ENCODE data around the gene E2F1. TPM values are rescaled to one million over a fixed set of nuclear protein-coding genes. Genes with fewer than 3 reads are reported as not detected.
A peak's percentile ranks its signal among the peaks of the same experiment; 100 is the strongest.

Gene E2F1
- total and polyA plus RNA-seq, 2 experiments from 2014 or later, result 12.1 to 42.6 TPM

GRCh38 chr20:33676121-33676520, 10.1 kb downstream of the E2F1 start:
- Histone ChIP-seq H3K4me3 (no peak overlapping the region), H4K20me1 (replicated peaks; ENCODE audit: insufficient read depth) (peaks cover 6% of the 10 kb centered on the region; the same call in 1 of the 2 replicates), H3K79me2 (replicated peaks; ENCODE audit: insufficient read depth) (peaks cover 3% of the 10 kb centered on the region), H3K4me2 (no peak overlapping the region), H2AFZ (no peak overlapping the region), H3K4me1 (ENCODE audit: insufficient read depth) (peaks cover 19% of the 10 kb centered on the region), H3K36me3 (ENCODE audit: insufficient read depth) (peaks cover 4% of the 10 kb centered on the region), H3F3A (replicated peaks; ENCODE audit: low read depth) (peaks cover 15% of the 10 kb centered on the region; the same call in 1 of the 2 replicates), H3K9me2 (ENCODE audit: insufficient read depth) (no peaks in the 10 kb centered on the region), H3K27ac (ENCODE audit: low read depth) (no peak overlapping the region), H3K27me3 (ENCODE audit: insufficient read depth) (no peaks in the 10 kb centered on the region)
- H3K4me1 Mint-ChIP-seq, result peaks cover 33% of the 10 kb centered on the region
- H3K9me3 Mint-ChIP-seq, result no peaks in the 10 kb centered on the region; the same call in 2 of the 3 replicates
- TF ChIP-seq REST (IDR thresholded peaks at IDR 0.05; ENCODE audit: unreplicated experiment) (no peak), ZNF331 (CRISPR knock-in tag; IDR thresholded peaks at IDR 0.05; ENCODE audit: low read depth) (no peak), JUNB (IDR thresholded peaks at IDR 0.05; ENCODE audit: unreplicated experiment) (no peak), NANOG (IDR thresholded peaks at IDR 0.05; ENCODE audit: borderline replicate concordance) (no peak), EZH2phosphoT487 (IDR thresholded peaks at IDR 0.05; ENCODE audit: unreplicated experiment) (no peak), ZNF114 (CRISPR knock-in tag; IDR thresholded peaks at IDR 0.05) (no peak), ZNF462 (CRISPR knock-in tag; IDR thresholded peaks at IDR 0.05) (no peak), ETS1 (IDR thresholded peaks at IDR 0.05) (no peak), CTCF (conservative IDR thresholded peaks at IDR 0.05; ENCODE audit: low read depth in 2 of 2) (no peak), EZH2 (IDR thresholded peaks at IDR 0.05; ENCODE audit: low read depth, unreplicated experiment) (no peak), STAT1 (IDR thresholded peaks at IDR 0.05; ENCODE audit: unreplicated experiment) (no peak), POLR2AphosphoS5 (IDR thresholded peaks at IDR 0.05; ENCODE audit: low read depth) (no peak), CREB1 (CRISPR knock-in tag; IDR thresholded peaks at IDR 0.05; ENCODE audit: low read depth) (no peak)
- peak overlapping the region; percentile 39; the same call in 1 of the 3 replicates for H3K4me3 Mint-ChIP-seq
- DNase-seq (ENCODE audit: low spot score), result no peak
- H3K27me3 Mint-ChIP-seq (ENCODE audit: insufficient read depth, low read depth, poor library complexity), result peaks cover 24% of the 10 kb centered on the region
- no peak overlapping the region for H3K27ac Mint-ChIP-seq
- no peak for ATAC-seq
- H3K36me3 Mint-ChIP-seq (ENCODE audit: low read depth), result peaks cover 46% of the 10 kb centered on the region
